ENCODE results near the gene NR2C1. TPM values are rescaled to one million over a fixed set of nuclear protein-coding genes. Genes with fewer than 3 reads are reported as not detected.
A peak's percentile ranks its signal among the peaks of the same experiment; 100 is the strongest.
"Not testable (repeated sequence)": the region's sequence is repeated elsewhere in the genome, so short reads cannot be mapped to it uniquely, and the experiment has no call there.

Gene NR2C1
- polyA plus RNA-seq, 1 donor: 44.4 TPM

DNA sequence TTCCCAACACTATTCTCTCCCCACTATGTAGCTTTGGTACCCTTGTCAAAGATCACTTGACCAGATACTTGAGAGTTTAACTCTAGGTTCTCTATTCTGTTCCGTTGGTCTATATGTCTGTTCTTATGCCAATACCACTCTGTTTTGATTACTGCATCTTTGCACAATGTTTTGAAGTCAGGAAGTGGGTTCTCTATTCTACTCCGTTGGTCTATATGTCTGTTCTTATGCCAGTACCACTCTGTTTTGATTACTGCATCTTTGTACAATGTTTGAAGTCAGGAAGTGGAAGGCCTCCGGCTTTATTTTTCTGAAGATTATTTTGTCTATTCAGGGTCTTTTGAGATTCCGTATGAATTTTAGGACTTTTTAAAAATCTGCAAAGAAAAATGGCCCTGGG is 67.2 kb downstream of the NR2C1 start:
- Histone ChIP-seq H3K36me3 (ENCODE audit: control insufficient read depth, insufficient read depth, low read length) (peaks cover 5% of the 10 kb centered on the region), H3K4me1 (ENCODE audit: control insufficient read depth, insufficient read depth, low read length) (peaks cover 3% of the 10 kb centered on the region), H3K27me3 (ENCODE audit: control insufficient read depth, insufficient read depth, low read length) (no peaks in the 10 kb centered on the region), H3K4me3 (ENCODE audit: low read length) (no peak overlapping the region), H3K9me3 (ENCODE audit: control insufficient read depth, low read depth, low read length) (peaks cover 10% of the 10 kb centered on the region), H3K27ac (ENCODE audit: low read length) (no peak overlapping the region)
- WGBS (ENCODE audit: insufficient coverage, low lambda C conversion rate): 93% methylated on average over 3 of the region's 4 CpGs
- DNase-seq: no peak

GRCh38 chr12:95004610-95005009 is 68.8 kb downstream of the NR2C1 start:
- peak in 1 of 2 donors; percentile 3 for DNase-seq
- Histone ChIP-seq H3K36me3 (ENCODE audit: control insufficient read depth, insufficient read depth, low read length) (peaks cover 13% of the 10 kb centered on the region), H3K9me3 (ENCODE audit: control insufficient read depth, low read depth, low read length) (peaks cover 10% of the 10 kb centered on the region), H3K4me1 (ENCODE audit: control insufficient read depth, insufficient read depth, low read length) (peaks cover 3% of the 10 kb centered on the region), H3K4me3 (ENCODE audit: low read length) (no peak overlapping the region), H3K27ac (ENCODE audit: low read length) (no peak overlapping the region), H3K27me3 (ENCODE audit: control insufficient read depth, insufficient read depth, low read length) (no peaks in the 10 kb centered on the region)
- 100% methylated on average over 1 of the region's 2 CpGs for WGBS (ENCODE audit: insufficient coverage, low lambda C conversion rate)

DNA sequence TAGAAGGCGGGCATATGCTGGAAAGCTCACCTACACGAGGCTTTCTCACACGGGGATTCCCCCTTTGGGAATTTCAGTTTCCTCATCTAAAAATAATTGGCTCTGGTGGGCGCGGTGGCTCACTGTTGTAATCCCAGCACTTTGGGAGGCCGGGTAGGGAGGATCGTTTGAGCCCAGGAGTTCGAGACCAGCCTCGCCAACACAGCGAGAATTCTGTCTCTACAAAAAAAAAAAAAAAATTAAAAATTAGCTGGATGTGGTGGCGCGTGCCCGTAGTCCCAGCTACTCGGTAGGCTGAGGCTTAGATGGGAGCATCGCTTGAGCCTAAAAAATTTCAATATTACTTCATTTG is 69.5 kb downstream of the NR2C1 start:
- Histone ChIP-seq H3K4me3 (ENCODE audit: low read length) (peak overlapping the region; percentile 89), H3K27me3 (ENCODE audit: control insufficient read depth, insufficient read depth, low read length) (no peaks in the 10 kb centered on the region), H3K9me3 (ENCODE audit: control insufficient read depth, low read depth, low read length) (peaks cover 10% of the 10 kb centered on the region), H3K36me3 (ENCODE audit: control insufficient read depth, insufficient read depth, low read length) (peaks cover 13% of the 10 kb centered on the region), H3K27ac (ENCODE audit: low read length) (peak overlapping the region; percentile 86), H3K4me1 (ENCODE audit: control insufficient read depth, insufficient read depth, low read length) (peaks cover 3% of the 10 kb centered on the region)
- DNase-seq: no peak
- no CpG with 5 or more reads among the region's 15 CpGs for WGBS (ENCODE audit: insufficient coverage, low lambda C conversion rate)

DNA sequence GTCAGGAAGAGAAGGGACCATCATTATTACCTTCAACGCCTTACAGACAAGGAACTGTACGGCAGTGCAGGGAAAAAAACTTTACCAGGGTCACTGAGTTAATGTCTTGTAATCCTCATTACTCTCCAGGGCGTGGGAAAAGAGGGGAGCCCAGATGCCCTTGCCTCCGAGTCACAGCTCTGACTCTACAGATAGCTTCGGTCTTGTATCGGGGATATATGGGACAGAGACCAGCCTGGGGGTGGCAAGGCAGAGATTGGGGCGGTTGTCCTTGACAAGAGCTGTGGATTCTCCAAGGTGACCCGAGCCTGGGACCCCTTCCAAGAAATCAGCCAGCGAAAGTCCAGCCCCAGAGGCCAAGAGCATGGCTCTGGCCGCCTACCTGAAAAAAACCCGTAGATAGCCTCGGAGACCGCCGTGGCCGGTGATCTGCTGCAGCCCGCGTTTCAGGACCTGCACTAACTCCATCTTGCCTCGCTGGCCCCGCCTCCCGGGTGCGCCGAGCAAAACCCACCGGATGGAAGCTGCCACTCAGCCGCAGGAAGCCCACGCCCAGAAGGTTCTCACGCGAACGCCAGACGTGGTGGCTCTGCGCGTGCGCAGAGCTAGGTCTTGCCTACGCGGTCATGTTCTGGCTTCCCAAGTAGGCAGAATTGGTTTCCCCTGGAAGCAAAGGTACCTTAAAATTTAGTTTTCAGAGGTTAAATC is 70.1 kb downstream of the NR2C1 start, which contains the start of gene NDUFA12:
Gene NDUFA12 (minus strand): TSS at position 485 of the 708 bp plus-strand sequence. CDS start 17 bp downstream, at position 468.
- Histone ChIP-seq H3K9me3 (ENCODE audit: control insufficient read depth, low read depth, low read length) (peaks cover 10% of the 10 kb centered on the region), H3K4me1 (ENCODE audit: control insufficient read depth, insufficient read depth, low read length) (peaks cover 3% of the 10 kb centered on the region), H3K4me3 (ENCODE audit: low read length) (peak within 1 kb of the TSS; percentile 89), H3K36me3 (ENCODE audit: control insufficient read depth, insufficient read depth, low read length) (peaks cover 13% of the 10 kb centered on the region), H3K27ac (ENCODE audit: low read length) (peak within 1 kb of the TSS; percentile 86), H3K27me3 (ENCODE audit: control insufficient read depth, insufficient read depth, low read length) (no peaks in the 10 kb centered on the region)
- peak; percentile 95 to 98 for DNase-seq
- WGBS (ENCODE audit: insufficient coverage, low lambda C conversion rate): no CpG with 5 or more reads among the region's 34 CpGs

GRCh38 chr12:95002754-95003153 is 70.7 kb downstream of the NR2C1 start:
- peaks cover 3% of the 10 kb centered on the region for H3K4me1 ChIP-seq (ENCODE audit: control insufficient read depth, insufficient read depth, low read length)
- 67% methylated on average over 2 of the region's 3 CpGs for WGBS (ENCODE audit: insufficient coverage, low lambda C conversion rate)
- H3K27ac ChIP-seq (ENCODE audit: low read length): peak overlapping the region; percentile 86

GRCh38 chr12:94998326-94998725 is 75.1 kb downstream of the NR2C1 start:
- WGBS (ENCODE audit: insufficient coverage, low lambda C conversion rate): 87% methylated on average over 3 of the region's 4 CpGs

More at GRCh38 chr12:95002754-95003153, 70.7 kb downstream of the NR2C1 start:
- H3K36me3 ChIP-seq (ENCODE audit: control insufficient read depth, insufficient read depth, low read length): peaks cover 13% of the 10 kb centered on the region
- no peaks in the 10 kb centered on the region for H3K27me3 ChIP-seq (ENCODE audit: control insufficient read depth, insufficient read depth, low read length)
- H3K4me3 ChIP-seq (ENCODE audit: low read length): peak overlapping the region; percentile 89
- no peak for DNase-seq
- peaks cover 7% of the 10 kb centered on the region for H3K9me3 ChIP-seq (ENCODE audit: control insufficient read depth, low read depth, low read length)

DNA sequence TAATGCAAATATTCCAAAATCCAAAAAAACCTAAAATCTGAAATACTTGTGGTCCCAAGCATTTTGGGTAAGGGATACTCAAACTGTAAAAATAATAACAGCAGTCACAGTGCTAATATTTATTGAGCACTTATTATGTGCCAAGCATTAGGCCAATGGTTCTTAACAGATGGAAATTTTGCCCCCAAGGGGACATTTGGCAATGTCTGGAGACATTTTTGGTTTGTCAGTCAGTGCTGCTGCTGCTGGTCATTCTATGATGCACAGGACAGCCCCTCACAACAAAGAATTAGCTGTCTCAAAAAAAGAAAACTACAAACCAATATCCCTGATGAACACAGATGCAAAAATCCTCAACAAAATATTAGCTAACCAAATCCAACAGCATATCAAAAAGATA is 75.7 kb downstream of the NR2C1 start:
- no peaks in the 10 kb centered on the region for H3K9me3 ChIP-seq (ENCODE audit: control insufficient read depth, low read depth, low read length)
- no peak overlapping the region for H3K27ac ChIP-seq (ENCODE audit: low read length)
- H3K4me1 ChIP-seq (ENCODE audit: control insufficient read depth, insufficient read depth, low read length): peaks cover 3% of the 10 kb centered on the region
- H3K4me3 ChIP-seq (ENCODE audit: low read length): no peak overlapping the region
- peaks cover 20% of the 10 kb centered on the region for H3K36me3 ChIP-seq (ENCODE audit: control insufficient read depth, insufficient read depth, low read length)
- H3K27me3 ChIP-seq (ENCODE audit: control insufficient read depth, insufficient read depth, low read length): no peaks in the 10 kb centered on the region
- no peak for DNase-seq

More at GRCh38 chr12:94998326-94998725, 75.1 kb downstream of the NR2C1 start:
- no peak overlapping the region for H3K27ac ChIP-seq (ENCODE audit: low read length)
- H3K9me3 ChIP-seq (ENCODE audit: control insufficient read depth, low read depth, low read length): no peaks in the 10 kb centered on the region
- H3K4me1 ChIP-seq (ENCODE audit: control insufficient read depth, insufficient read depth, low read length): peaks cover 3% of the 10 kb centered on the region
- H3K4me3 ChIP-seq (ENCODE audit: low read length): no peak overlapping the region
- peaks cover 18% of the 10 kb centered on the region for H3K36me3 ChIP-seq (ENCODE audit: control insufficient read depth, insufficient read depth, low read length)
- no peak for DNase-seq
- no peaks in the 10 kb centered on the region for H3K27me3 ChIP-seq (ENCODE audit: control insufficient read depth, insufficient read depth, low read length)

- H3K27me3 ChIP-seq (ENCODE audit: control insufficient read depth, insufficient read depth, low read length): no peaks in the 10 kb centered on the region
- WGBS (ENCODE audit: insufficient coverage, low lambda C conversion rate): 94% methylated on average over 3 of the region's 6 CpGs
- H3K4me1 ChIP-seq (ENCODE audit: control insufficient read depth, insufficient read depth, low read length): no peaks in the 10 kb centered on the region
- H3K9me3 ChIP-seq (ENCODE audit: control insufficient read depth, low read depth, low read length): no peaks in the 10 kb centered on the region
- H3K4me3 ChIP-seq (ENCODE audit: low read length): no peak overlapping the region
- H3K36me3 ChIP-seq (ENCODE audit: control insufficient read depth, insufficient read depth, low read length): peaks cover 26% of the 10 kb centered on the region
- no peak overlapping the region for H3K27ac ChIP-seq (ENCODE audit: low read length)
- DNase-seq: no peak
Observed at GRCh38 chr12:94997061-94997460, 76.4 kb downstream of the NR2C1 start.

- WGBS (ENCODE audit: insufficient coverage, low lambda C conversion rate): no CpG with 5 or more reads among the region's 2 CpGs
- Histone ChIP-seq H3K27me3 (ENCODE audit: control insufficient read depth, insufficient read depth, low read length) (no peaks in the 10 kb centered on the region), H3K27ac (ENCODE audit: low read length) (no peak overlapping the region), H3K4me3 (ENCODE audit: low read length) (no peak overlapping the region), H3K36me3 (ENCODE audit: control insufficient read depth, insufficient read depth, low read length) (peaks cover 16% of the 10 kb centered on the region), H3K9me3 (ENCODE audit: control insufficient read depth, low read depth, low read length) (no peaks in the 10 kb centered on the region), H3K4me1 (ENCODE audit: control insufficient read depth, insufficient read depth, low read length) (no peaks in the 10 kb centered on the region)
- no peak for DNase-seq
Observed at GRCh38 chr12:94994312-94994711, 79.1 kb downstream of the NR2C1 start.

DNA sequence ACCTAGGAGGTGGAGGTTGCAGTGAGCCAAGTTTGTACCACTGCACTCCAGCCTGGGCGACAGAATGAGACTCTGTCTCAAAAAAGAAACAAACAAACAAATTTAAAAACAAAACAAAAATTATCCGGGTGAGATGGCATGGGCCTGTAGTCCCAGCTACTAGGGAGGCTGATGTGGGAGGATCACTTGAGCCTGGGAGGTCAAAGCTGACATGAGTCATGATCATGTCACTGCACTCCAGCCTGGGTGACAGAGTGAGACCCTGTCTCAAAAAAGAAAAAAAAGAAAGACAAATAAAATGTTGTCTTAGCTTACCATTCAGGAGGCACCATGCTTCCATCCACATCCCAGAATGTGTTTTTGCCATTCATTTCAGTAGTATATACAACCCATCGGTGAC is 79.6 kb downstream of the NR2C1 start:
- H3K27me3 ChIP-seq (ENCODE audit: control insufficient read depth, insufficient read depth, low read length); H3K27ac ChIP-seq (ENCODE audit: low read length); H3K4me1 ChIP-seq (ENCODE audit: control insufficient read depth, insufficient read depth, low read length); DNase-seq; H3K4me3 ChIP-seq (ENCODE audit: low read length); H3K9me3 ChIP-seq (ENCODE audit: control insufficient read depth, low read depth, low read length): not testable (repeated sequence)
- 100% methylated on average over 2 of the region's 3 CpGs for WGBS (ENCODE audit: insufficient coverage, low lambda C conversion rate)
- peaks cover 16% of the 10 kb centered on the region for H3K36me3 ChIP-seq (ENCODE audit: control insufficient read depth, insufficient read depth, low read length)

- WGBS (ENCODE audit: insufficient coverage, low lambda C conversion rate): 86% methylated on average over 1 of the region's 3 CpGs
- H3K27me3 ChIP-seq (ENCODE audit: control insufficient read depth, insufficient read depth, low read length): no peaks in the 10 kb centered on the region
Observed at GRCh38 chr12:94990222-94990621, 83.2 kb downstream of the NR2C1 start.

More at GRCh38 chr12:94990222-94990621, 83.2 kb downstream of the NR2C1 start:
- no peak overlapping the region for H3K27ac ChIP-seq (ENCODE audit: low read length)
- no peak overlapping the region for H3K4me3 ChIP-seq (ENCODE audit: low read length)
- DNase-seq: no peak
- peaks cover 17% of the 10 kb centered on the region for H3K36me3 ChIP-seq (ENCODE audit: control insufficient read depth, insufficient read depth, low read length)
- no peaks in the 10 kb centered on the region for H3K9me3 ChIP-seq (ENCODE audit: control insufficient read depth, low read depth, low read length)
- H3K4me1 ChIP-seq (ENCODE audit: control insufficient read depth, insufficient read depth, low read length): no peaks in the 10 kb centered on the region

All from large intestine (tissue), 3 donors.